MCF 10A (cell line): Measurements from ENCODE around the gene KRTAP5-5. TPM values are rescaled to one million over a fixed set of nuclear protein-coding genes. Genes with fewer than 3 reads are reported as not detected.

Source experiments
- BruUV-seq: library from RNA; stranded (reverse); fragments of 400-500 nt; replicated peaks from 2 replicates; lab custom pipeline; 2021; lab: Mats Ljungman, UMichigan
- CTCF ChIA-PET: fragments of 300-600 bp; sonication (Branson Sonifier 250); formaldehyde crosslinking; extraction: SDS; loops from one replicate; lab custom pipeline; 2021; ENCODE audit warnings: antibody characterized with exemption, inconsistent platforms; lab: Yijun Ruan, JAX
- POLR2A ChIA-PET: fragments of 300-600, 350-650 bp; sonication (Branson Sonifier 250); formaldehyde crosslinking; extraction: SDS; loops from one replicate; lab custom pipeline; 2020; ENCODE audit warnings: antibody characterized with exemption, inconsistent platforms; lab: Yijun Ruan, JAX
- DNase-seq: peaks from one replicate; pipeline ENCODE4 v3.0.0-alpha.2; 2018; ENCODE audit not compliant: unreplicated experiment
- H3K27ac Mint-ChIP-seq: one replicate; pipeline ENCODE4 v1.8.0; 2022; ENCODE audit warnings: mild to moderate bottlenecking, low read depth, mixed read lengths; ENCODE audit not compliant: unreplicated experiment
- H3K27me3 Mint-ChIP-seq: one replicate; pipeline ENCODE4 v1.8.0; 2022; ENCODE audit warnings: mixed read lengths; ENCODE audit not compliant: insufficient read depth, unreplicated experiment
- H3K36me3 Mint-ChIP-seq: one replicate; pipeline ENCODE4 v1.8.0; 2022; ENCODE audit warnings: mild to moderate bottlenecking, moderate library complexity, mixed read lengths; ENCODE audit not compliant: insufficient read depth, unreplicated experiment
- H3K4me1 Mint-ChIP-seq: one replicate; pipeline ENCODE4 v1.8.0; 2022; ENCODE audit warnings: mixed read lengths; ENCODE audit not compliant: insufficient read depth, unreplicated experiment
- H3K4me3 Mint-ChIP-seq: one replicate; pipeline ENCODE4 v1.8.0; 2022; ENCODE audit warnings: mild to moderate bottlenecking, moderate library complexity, mixed read lengths; ENCODE audit not compliant: unreplicated experiment
- H3K9me3 Mint-ChIP-seq: one replicate; pipeline ENCODE4 v1.8.0; 2022; ENCODE audit warnings: mixed read lengths; ENCODE audit not compliant: unreplicated experiment
- CTCF ChIP-seq: fragments of 200-600 bp; IDR thresholded peaks from one replicate; pipeline ENCODE4 v1.8.0; 2022; ENCODE audit warnings: antibody characterized with exemption, mild to moderate bottlenecking; ENCODE audit not compliant: unreplicated experiment
- intact Hi-C: fragments of 100-400 bp; cut with micrococcal nuclease; formaldehyde crosslinking; loops from 2 replicates; pipeline ENCODE4 v1.14.1; 2022
- total RNA-seq: library from RNA; stranded (reverse); gene quantifications from 2 replicates; pipeline ENCODE4 v1.2.3, GENCODE V29; 2022

KRTAP5-5 gene
- total RNA-seq, 1 experiment from 2014 or later = not detected

GRCh38 chr11:1648653-1649420 lies 19.3 kb downstream of the KRTAP5-5 start:
- POLR2A ChIA-PET = no interaction called here
- CTCF ChIA-PET = interaction anchor here (0.7 to 10.0 kb wide), 4 partner anchors 9 to 504 kb away, joined by 3 to 165 read pairs (median 11); no protein-coding TSS in a partner anchor

GRCh38 chr11:1650034-1650917 lies 20.7 kb downstream of the KRTAP5-5 start:
- DNase-seq = no peak
- no TSS peak for BruUV-seq
- peaks cover 4% of the 10 kb centered on the region for H3K4me1 Mint-ChIP-seq

More at GRCh38 chr11:1648653-1649420, 19.3 kb downstream of the KRTAP5-5 start:
- BruUV-seq = no TSS peak
- no peak overlapping the region for H3K27ac Mint-ChIP-seq
- no peak for DNase-seq
- H3K27me3 Mint-ChIP-seq = peaks cover 30% of the 10 kb centered on the region
- peaks cover 4% of the 10 kb centered on the region for H3K4me1 Mint-ChIP-seq
- TF ChIP-seq CTCF = no peak
- no peaks in the 10 kb centered on the region for H3K9me3 Mint-ChIP-seq
- peaks cover 6% of the 10 kb centered on the region for H3K36me3 Mint-ChIP-seq
- H3K4me3 Mint-ChIP-seq = no peak overlapping the region
- intact Hi-C loops = no loop called here

GRCh38 chr11:1650918-1651262 lies 21.3 kb downstream of the KRTAP5-5 start:
- DNase-seq = no peak
- BruUV-seq = no TSS peak
- POLR2A ChIA-PET = interaction anchor here (2.4 kb wide), 1 partner anchor 43 kb away, joined by 7 read pairs; no protein-coding TSS in a partner anchor

More at GRCh38 chr11:1650034-1650917, 20.7 kb downstream of the KRTAP5-5 start:
- ChIA-PET POLR2A (interaction anchor here (0.5 kb wide), 1 partner anchor 69 kb away, joined by 3 read pairs; no protein-coding TSS in a partner anchor), CTCF (interaction anchor here (0.6 to 10.0 kb wide), 11 partner anchors 10 to 502 kb away, joined by 3 to 165 read pairs (median 6); partner anchors contain the start of gene SYT8)
- no peak for TF ChIP-seq CTCF
- no peak overlapping the region for H3K4me3 Mint-ChIP-seq
- H3K27me3 Mint-ChIP-seq = peaks cover 16% of the 10 kb centered on the region
- peaks cover 6% of the 10 kb centered on the region for H3K36me3 Mint-ChIP-seq
- no peak overlapping the region for H3K27ac Mint-ChIP-seq
- H3K9me3 Mint-ChIP-seq = no peaks in the 10 kb centered on the region
- intact Hi-C loops = loop anchor here (5.0 kb wide), 1 partner anchor 42 kb away; no protein-coding TSS in a partner anchor

More at GRCh38 chr11:1650918-1651262, 21.3 kb downstream of the KRTAP5-5 start:
- Mint-ChIP-seq H3K4me3 (no peak overlapping the region), H3K36me3 (peaks cover 6% of the 10 kb centered on the region), H3K9me3 (no peaks in the 10 kb centered on the region), H3K27ac (no peak overlapping the region), H3K4me1 (peaks cover 4% of the 10 kb centered on the region), H3K27me3 (peaks cover 14% of the 10 kb centered on the region)
- CTCF ChIA-PET = interaction anchor here (0.6 to 10.0 kb wide), 11 partner anchors 11 to 502 kb away, joined by 3 to 165 read pairs (median 6); partner anchors contain the start of gene SYT8
- intact Hi-C loops = loop anchor here (5.0 kb wide), 1 partner anchor 41 kb away; no protein-coding TSS in a partner anchor
- no peak for TF ChIP-seq CTCF
